ENCODE data around the gene RPL19.
A peak's percentile ranks its signal among the peaks of the same experiment; 100 is the strongest.

The RPL19 gene

DNA sequence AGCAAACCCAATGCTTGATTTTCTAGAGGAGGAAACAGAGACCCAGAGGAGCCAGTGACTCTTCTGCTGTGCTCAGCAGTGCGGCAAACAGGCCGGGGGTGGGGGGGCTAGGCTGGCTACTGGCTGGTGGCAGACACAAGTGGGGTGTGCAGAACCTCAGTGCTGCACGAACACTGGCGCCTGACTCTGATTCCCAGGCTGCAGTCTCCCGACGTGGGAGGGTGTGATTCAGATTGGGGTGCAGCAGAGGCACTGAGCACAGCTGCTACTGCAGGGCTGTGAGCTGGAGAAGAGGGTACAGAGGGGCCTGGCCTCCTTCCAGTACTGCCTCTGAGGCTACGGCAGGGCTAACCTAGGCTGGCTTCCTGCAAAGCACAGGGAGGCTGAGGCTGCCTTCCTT lies 8.1 kb downstream of the RPL19 start:
- Histone ChIP-seq H3K4me3 (ENCODE audit: low read depth, low read length) (no peak overlapping the region), H3K36me3 (peaks cover 21% of the 10 kb centered on the region), H3K4me1 (peaks cover 13% of the 10 kb centered on the region), H3K27me3 (peaks cover 5% of the 10 kb centered on the region; the same call in 1 of the 2 replicates), H3K9me3 (no peaks in the 10 kb centered on the region)
- DNase-seq: no peak
- TF ChIP-seq, protein P1, sequence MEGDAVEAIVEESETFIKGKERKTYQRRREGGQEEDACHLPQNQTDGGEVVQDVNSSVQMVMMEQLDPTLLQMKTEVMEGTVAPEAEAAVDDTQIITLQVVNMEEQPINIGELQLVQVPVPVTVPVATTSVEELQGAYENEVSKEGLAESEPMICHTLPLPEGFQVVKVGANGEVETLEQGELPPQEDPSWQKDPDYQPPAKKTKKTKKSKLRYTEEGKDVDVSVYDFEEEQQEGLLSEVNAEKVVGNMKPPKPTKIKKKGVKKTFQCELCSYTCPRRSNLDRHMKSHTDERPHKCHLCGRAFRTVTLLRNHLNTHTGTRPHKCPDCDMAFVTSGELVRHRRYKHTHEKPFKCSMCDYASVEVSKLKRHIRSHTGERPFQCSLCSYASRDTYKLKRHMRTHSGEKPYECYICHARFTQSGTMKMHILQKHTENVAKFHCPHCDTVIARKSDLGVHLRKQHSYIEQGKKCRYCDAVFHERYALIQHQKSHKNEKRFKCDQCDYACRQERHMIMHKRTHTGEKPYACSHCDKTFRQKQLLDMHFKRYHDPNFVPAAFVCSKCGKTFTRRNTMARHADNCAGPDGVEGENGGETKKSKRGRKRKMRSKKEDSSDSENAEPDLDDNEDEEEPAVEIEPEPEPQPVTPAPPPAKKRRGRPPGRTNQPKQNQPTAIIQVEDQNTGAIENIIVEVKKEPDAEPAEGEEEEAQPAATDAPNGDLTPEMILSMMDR (IDR thresholded peaks at IDR 0.05; ENCODE audit: low read depth, low read length): no peak

DNA sequence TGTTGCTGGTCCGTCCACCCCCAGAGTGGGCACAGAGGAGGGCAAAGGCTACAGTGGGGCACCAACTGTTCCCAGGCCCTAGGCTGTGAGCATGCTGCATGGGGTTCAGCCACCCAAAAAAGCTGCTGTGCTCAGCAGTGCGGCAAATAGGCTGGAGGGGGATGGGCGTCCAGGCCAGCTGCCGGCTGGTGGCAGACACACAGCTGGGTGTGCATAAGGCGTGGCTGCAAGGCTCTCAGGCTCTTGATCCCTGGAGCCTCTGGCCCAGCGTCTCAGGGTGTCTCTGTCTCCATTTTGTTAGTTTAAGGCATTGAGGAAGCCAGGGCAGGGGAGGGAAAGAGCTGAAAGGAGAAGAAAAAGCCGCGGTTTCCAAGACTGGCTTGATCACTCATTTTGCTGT lies 8.8 kb downstream of the RPL19 start:
- TF ChIP-seq, protein P1 (IDR thresholded peaks at IDR 0.05; ENCODE audit: low read depth, low read length): no peak
- H3K4me1 ChIP-seq: peaks cover 13% of the 10 kb centered on the region
- H3K9me3 ChIP-seq: no peaks in the 10 kb centered on the region
- H3K27me3 ChIP-seq: peaks cover 5% of the 10 kb centered on the region; the same call in 1 of the 2 replicates
- H3K4me3 ChIP-seq (ENCODE audit: low read depth, low read length): no peak overlapping the region
- H3K36me3 ChIP-seq: peaks cover 13% of the 10 kb centered on the region
- DNase-seq: peak; percentile 62

DNA sequence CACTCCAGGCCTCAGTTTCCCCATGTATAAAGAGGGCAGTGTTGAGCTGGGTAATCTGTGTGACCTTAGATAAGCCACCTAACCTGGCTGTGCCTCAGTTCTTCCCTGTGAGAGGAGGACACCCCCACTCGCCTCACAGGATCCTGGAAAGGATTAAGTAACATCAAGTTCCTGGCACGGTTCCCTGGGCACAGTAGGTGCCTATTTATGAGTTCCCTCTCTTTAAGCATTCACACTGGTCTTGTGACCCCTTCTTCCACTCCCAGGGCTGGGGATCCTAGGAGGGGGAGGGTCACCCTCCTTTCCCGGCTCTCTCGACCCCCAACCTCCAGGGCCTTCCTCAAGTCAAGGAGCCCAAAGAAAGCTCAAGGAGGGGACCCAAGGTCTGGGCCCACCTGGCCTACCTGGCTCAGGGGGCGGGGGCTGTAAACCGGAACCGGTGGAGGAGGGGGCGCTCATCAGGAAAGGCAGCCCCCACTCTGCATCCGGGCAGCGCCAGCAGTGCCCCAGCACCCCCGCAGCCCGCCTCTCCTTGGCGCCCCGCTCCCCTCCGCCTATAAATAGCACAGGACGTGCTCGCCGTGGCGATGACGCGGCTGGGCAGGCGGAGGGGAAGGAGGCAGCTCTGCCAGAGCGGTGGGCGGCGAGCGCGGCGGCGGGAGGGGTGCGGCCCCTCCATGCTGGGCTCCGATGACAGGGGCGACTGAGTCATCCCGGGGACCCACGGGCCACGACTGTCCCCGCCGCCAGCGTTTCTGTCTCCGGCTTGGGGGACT lies 9.4 kb downstream of the RPL19 start:
- Histone ChIP-seq H3K9me3 (no peaks in the 10 kb centered on the region), H3K27me3 (peaks cover 5% of the 10 kb centered on the region; the same call in 1 of the 2 replicates), H3K4me1 (peaks cover 13% of the 10 kb centered on the region), H3K4me3 (ENCODE audit: low read depth, low read length) (peak overlapping the region; percentile 28), H3K36me3 (peaks cover 7% of the 10 kb centered on the region)
- DNase-seq: peak; percentile 60
- TF ChIP-seq, protein P1 (IDR thresholded peaks at IDR 0.05; ENCODE audit: low read depth, low read length): no peak

DNA sequence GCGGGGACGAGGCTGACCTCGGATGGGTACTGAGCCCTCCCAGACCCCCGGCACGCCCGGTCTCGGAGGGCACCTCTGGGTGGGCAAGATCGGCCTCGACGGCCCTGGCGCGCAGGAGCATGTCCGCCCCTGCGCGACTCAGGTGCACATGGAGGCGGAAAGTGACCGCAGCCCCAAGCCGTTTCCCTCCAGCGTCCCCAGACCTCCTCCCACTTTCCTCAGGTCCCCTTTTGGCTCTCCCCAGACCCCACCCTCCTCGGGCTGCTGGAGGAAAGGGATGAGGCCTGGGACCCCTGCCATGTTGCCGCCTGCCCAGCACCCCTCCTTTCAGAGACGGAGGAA lies 10.0 kb downstream of the RPL19 start:
- TF ChIP-seq, protein P1 (IDR thresholded peaks at IDR 0.05; ENCODE audit: low read depth, low read length): no peak
- H3K27me3 ChIP-seq: peaks cover 5% of the 10 kb centered on the region; the same call in 1 of the 2 replicates
- peaks cover 13% of the 10 kb centered on the region for H3K4me1 ChIP-seq
- H3K36me3 ChIP-seq: peaks cover 2% of the 10 kb centered on the region
- H3K4me3 ChIP-seq (ENCODE audit: low read depth, low read length): peak overlapping the region; percentile 28
- H3K9me3 ChIP-seq: no peaks in the 10 kb centered on the region
- no peak for DNase-seq

DNA sequence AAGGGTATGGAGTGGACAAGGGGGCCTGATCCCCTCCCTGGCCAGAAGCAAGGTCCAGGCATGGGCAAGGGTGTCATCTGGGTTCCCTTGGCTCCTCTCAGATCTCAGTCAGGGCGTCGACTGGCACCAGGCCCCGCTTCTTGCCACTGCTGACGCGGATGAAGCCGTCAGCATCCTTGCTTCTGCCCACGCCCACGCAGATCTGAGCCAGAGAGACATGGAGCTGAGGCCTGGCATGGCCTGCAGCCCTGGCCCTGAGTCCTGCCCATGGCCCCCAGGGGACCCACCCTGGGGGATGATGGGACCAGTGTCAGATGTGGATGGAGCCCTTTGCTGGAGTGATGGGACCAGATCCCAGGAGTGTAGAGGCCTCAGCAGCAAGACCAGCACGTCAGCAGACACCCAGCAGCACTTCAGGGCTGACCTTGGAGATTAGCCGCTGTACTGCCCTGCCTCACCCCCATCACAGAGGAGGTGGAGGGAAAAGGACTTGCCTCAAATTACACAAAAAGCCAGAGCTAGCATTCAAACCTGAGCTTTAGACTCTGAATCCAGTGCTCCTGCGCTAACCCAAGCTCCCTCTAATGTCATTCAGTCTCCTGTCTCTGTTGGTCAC lies 12.2 kb downstream of the RPL19 start:
- no peak overlapping the region for H3K4me3 ChIP-seq (ENCODE audit: low read depth, low read length)
- DNase-seq: no peak
- H3K27me3 ChIP-seq: peaks cover 5% of the 10 kb centered on the region; the same call in 1 of the 2 replicates
- peaks cover 13% of the 10 kb centered on the region for H3K4me1 ChIP-seq
- H3K36me3 ChIP-seq: no peaks in the 10 kb centered on the region
- no peaks in the 10 kb centered on the region for H3K9me3 ChIP-seq
- TF ChIP-seq, protein P1 (IDR thresholded peaks at IDR 0.05; ENCODE audit: low read depth, low read length): no peak

Data from BE2C (cell line).